Activated T-cell treated with anti-CD3 and anti-CD28 coated beads for 48 hours (primary cell): ENCODE measurements around the gene LAMTOR5.
A peak's percentile ranks its signal among the peaks of the same experiment; 100 is the strongest.
"Not testable (repeated sequence)": the region's sequence is repeated elsewhere in the genome, so short reads cannot be mapped to it uniquely, and the experiment has no call there.

Experiments used
- DNase-seq: peaks from one replicate; pipeline ENCODE4 v3.0.0-alpha.2; 2020; ENCODE audit warnings: low read depth

LAMTOR5 gene

GRCh38 chr1:110407260-110408210 lies at the start of gene LAMTOR5:
Gene LAMTOR5, minus strand, starts transcription at chr1:110407694. Its CDS starts 74 bp downstream, at chr1:110407620.
- peak; percentile 86 for DNase-seq

- DNase-seq = no peak
Measured at GRCh38 chr1:110457206-110457605, 49.7 kb upstream of the LAMTOR5 start.

- DNase-seq = no peak
Measured at GRCh38 chr1:110455151-110455550, 47.7 kb upstream of the LAMTOR5 start.

- no peak for DNase-seq
Measured at GRCh38 chr1:110454328-110454727, 46.8 kb upstream of the LAMTOR5 start.

DNA sequence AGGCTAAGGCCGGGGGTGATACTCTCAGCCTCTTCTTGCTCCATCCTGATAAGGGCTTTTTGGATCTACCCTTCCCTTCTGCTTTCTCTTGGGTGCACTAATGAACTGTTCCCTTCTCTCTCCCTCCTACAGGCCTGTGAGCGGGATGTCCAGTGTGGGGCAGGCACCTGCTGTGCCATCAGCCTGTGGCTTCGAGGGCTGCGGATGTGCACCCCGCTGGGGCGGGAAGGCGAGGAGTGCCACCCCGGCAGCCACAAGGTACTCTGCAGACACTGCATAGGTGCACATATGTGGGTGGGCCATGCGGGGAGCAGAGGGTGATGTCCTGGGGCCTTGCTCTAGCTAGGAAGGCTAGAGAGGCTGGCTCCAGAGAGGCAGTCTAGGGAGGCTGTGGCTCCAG lies 46.3 kb upstream of the LAMTOR5 start:
- DNase-seq = no peak

DNA sequence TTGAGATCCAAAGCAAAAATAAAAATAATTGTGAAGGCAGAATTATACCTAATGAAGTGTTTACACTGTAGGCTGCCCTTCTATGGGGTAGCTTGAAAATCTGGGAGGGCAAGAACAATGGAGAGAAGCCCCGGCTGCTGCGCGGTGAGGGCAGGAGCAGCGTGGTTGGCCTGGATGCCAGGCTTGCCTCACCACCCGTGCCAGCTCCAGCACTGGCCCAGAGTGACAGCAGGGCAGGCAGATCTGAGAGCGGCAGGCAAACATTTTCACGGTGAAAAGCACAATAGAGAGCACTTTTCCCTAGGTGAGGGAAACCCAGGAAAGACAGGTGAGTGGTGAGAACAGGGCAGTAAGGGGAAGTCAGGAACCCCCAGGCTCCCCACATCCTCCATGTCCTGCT lies 44.8 kb upstream of the LAMTOR5 start:
- no peak for DNase-seq

DNA sequence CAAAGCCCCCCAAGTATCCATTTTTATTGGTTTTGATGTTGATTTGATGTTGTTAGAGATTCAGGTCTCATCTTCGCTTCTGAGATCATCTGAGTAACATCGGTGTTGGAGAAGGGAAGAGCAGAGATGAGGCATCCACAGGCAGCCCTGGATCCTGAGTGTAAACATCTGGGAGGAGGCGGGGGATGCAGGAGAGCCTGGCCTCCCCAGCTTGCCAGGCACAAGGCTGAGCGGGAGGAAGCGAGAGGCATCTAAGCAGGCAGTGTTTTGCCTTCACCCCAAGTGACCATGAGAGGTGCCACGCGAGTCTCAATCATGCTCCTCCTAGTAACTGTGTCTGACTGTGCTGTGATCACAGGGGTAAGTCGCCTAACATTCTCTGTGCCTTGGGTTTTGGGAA lies 43.4 kb upstream of the LAMTOR5 start, which contains the start of gene PROK1:
TSS of gene PROK1 (plus strand) at position 221 of the 400 bp plus-strand sequence. CDS start at position 289, 68 bp downstream.
- no peak for DNase-seq

DNA sequence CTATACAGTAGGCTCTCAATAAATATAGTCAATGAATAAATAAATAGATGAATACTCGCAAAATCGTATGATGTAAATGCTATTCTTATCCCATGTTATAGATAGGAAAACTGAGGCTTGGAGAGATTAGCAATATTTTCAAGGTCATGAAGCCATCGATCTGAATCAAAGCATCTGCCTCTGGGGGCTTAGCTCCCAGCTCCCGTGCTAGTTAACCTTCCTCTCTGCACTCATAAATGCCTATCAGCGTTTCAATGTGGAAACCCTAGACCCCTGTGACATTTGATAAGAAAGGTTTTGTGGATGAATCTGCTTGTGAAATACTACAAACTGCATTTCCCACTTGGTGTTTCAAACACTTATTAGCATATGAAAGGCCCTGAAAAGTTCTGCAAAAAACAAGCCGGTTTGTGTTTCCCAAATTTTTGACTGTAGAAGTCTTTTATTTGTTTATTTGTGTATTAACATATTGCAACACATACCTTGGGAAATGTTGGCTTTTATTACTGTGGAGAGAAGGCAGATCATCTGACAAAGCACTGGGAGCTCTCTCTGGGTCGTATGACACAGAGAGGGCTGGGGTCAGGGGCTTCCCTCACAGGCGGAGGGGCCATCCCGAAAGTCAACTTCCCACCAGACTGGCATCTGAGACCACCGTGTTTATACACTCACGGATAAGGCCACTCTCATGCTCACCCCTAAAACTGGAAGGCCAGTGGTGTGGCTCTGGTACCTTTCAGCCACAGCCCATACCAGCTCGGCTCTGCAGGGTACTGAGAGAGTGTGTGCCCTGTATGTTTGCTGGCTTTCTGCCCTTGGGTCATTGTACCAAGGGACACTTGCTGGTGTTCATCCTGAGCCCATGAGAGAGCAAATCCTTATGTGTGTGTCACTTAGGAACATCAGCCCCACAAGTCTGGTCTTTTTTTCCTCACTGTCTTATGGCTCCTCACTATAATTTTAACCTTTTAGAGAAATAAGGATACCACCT lies 42.5 kb upstream of the LAMTOR5 start:
- no peak for DNase-seq

DNA sequence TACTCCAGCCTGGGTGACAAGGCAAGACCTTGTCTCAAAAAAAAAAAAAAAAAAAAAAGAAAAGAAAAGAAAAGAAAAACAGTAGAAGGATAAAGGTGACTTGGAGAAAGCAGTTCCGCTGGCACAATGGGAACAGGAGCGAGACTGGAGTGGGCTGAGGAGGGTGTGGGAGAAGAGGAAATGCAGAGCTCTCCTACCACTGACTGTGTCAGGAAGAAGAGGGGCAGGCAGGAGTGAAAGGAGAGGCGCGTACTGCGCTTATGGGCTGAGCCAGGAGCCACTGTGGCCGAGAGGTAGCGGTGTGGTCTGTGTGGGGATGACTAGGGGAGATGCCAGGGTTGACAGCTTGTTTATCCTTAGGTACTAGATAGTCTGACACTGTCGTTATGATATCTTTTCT lies 37.1 kb upstream of the LAMTOR5 start:
- DNase-seq = no peak

DNA sequence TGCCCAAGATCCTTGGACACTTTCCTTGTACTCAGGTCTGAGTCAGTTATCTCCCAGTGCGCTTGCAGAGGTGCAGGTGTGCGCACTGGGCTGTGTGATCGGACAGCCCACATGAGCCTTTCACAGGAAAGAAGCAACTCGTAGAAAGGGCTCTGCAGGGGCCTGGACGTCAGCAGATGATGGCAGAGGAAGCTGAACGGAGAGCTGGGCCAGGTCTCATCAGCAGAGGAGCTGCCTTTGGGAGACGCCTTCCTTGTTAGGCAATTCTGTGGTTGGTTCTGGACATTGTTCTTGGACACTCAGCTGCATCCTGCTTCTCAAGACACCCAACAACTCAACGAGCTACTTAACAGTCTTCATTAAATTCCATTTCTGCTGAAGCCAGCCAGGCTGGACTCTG lies 36.0 kb upstream of the LAMTOR5 start:
- no peak for DNase-seq

- no peak for DNase-seq
Measured at GRCh38 chr1:110441888-110442287, 34.4 kb upstream of the LAMTOR5 start.

- no peak for DNase-seq
Measured at GRCh38 chr1:110440877-110441276, 33.4 kb upstream of the LAMTOR5 start.

DNA sequence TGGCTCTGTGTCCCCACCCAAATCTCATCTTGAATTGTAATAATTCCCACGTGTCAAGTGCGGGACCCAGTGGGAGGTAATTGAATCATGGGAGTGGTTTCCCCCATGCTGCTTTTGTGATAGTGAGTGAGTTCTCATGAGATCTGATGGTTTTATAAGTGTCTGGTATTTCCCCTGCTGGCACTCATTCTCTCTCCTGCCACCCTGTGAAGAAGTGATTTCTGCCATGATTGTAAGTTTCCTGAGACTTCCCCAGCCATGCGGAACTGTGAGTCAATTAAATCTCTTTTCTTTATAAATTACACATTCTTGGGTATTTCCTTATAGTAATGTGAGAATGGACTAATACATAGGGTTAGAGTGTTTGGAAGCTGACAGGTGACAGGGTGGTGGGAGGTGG lies 32.4 kb upstream of the LAMTOR5 start:
- not testable (repeated sequence) for DNase-seq

GRCh38 chr1:110438893-110439292 lies 31.4 kb upstream of the LAMTOR5 start:
- DNase-seq = no peak

GRCh38 chr1:110437645-110438299 lies 30.3 kb upstream of the LAMTOR5 start:
- DNase-seq = not testable (repeated sequence)

- DNase-seq = no peak
Measured at GRCh38 chr1:110436635-110437034, 29.1 kb upstream of the LAMTOR5 start.

GRCh38 chr1:110434946-110435345 lies 27.5 kb upstream of the LAMTOR5 start:
- no peak for DNase-seq

DNA sequence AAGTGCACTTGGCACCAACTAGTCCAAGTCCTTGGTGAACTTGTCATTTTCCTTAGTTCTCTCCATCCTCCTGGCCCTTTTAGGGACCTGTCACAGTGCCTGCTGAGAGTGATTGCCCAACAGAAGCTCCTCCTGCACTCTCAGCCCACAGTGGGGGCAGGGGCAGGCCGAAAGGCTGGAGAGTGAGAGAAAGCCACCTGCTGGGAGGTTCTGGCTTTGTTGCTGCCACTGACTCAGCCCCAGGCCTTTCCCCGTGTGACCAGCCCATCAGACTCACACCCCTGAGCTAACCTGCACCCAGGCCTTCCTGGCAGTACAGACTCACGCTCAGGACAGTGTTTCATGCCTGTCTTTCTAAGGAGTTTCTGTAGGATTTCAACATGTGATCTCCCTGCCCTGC lies 26.3 kb upstream of the LAMTOR5 start:
- DNase-seq = no peak

DNA sequence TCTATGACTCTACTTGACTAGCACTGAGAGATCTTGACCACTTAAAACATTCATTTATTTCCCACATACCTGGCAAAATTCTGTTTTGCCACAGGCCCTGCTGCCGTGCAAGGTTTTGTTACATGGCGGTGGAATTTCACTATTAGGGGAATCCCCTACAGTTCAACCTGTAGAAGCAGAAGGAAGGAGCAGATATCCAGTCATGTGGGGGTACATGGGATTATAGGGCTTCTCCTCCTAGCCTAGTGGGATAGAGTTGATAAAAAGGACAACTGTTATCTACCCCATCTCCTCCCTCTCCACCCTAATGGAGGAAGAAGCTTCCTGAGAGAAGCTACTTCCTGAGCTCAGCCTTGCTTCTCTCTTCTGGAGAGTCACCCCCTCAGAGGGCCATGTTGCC lies 25.7 kb upstream of the LAMTOR5 start:
- DNase-seq = no peak

- no peak for DNase-seq
Measured at GRCh38 chr1:110430901-110431300, 23.4 kb upstream of the LAMTOR5 start.

GRCh38 chr1:110430366-110430765 lies 22.9 kb upstream of the LAMTOR5 start:
- DNase-seq = no peak

- no peak for DNase-seq
Measured at GRCh38 chr1:110428946-110429345, 21.5 kb upstream of the LAMTOR5 start.
